Astrocyte (in vitro differentiated cells and primary cell): ENCODE measurements around the gene TGM5. TPM values are rescaled to one million over a fixed set of nuclear protein-coding genes. Genes with fewer than 3 reads are reported as not detected.

Source experiments
- DNase-seq: peaks from one replicate; pipeline ENCODE4 v3.0.0-alpha.2; 2010; ENCODE audit warnings: low read depth
- FAIRE-seq: peaks from 2 replicates; lab custom pipeline; 2011; peaks lifted over from hg19 to GRCh38; lab: Jason Lieb, UNC
- H2AFZ ChIP-seq: 2 replicates; pipeline ENCODE4 v1.6.0; 2012; ENCODE audit warnings: low read depth, low read length, inconsistent platforms
- H3K27ac ChIP-seq: 2 replicates; pipeline ENCODE4 v1.5.1; 2011; ENCODE audit warnings: low read depth, low read length, inconsistent platforms
- H3K27me3 ChIP-seq: 2 replicates; pipeline ENCODE4 v1.6.0; 2011; ENCODE audit warnings: low read length, inconsistent platforms; ENCODE audit not compliant: insufficient read depth
- H3K36me3 ChIP-seq: 2 replicates; pipeline ENCODE4 v1.5.1; 2011; ENCODE audit warnings: low read length, inconsistent platforms; ENCODE audit not compliant: insufficient read depth
- H3K4me1 ChIP-seq: 2 replicates; pipeline ENCODE4 v1.5.1; 2011; ENCODE audit warnings: low read length, inconsistent platforms; ENCODE audit not compliant: insufficient read depth
- H3K4me2 ChIP-seq: 2 replicates; pipeline ENCODE4 v1.6.0; 2012; ENCODE audit warnings: low read length, inconsistent platforms
- H3K4me3 ChIP-seq: 2 replicates; pipeline ENCODE4 v1.5.1; 2011; ENCODE audit warnings: low read depth, mild to moderate bottlenecking, low read length, inconsistent platforms; ENCODE audit not compliant: insufficient read depth
- H3K79me2 ChIP-seq: 2 replicates; pipeline ENCODE4 v1.6.0; 2012; ENCODE audit warnings: mild to moderate bottlenecking, low read length, inconsistent platforms; ENCODE audit not compliant: insufficient read depth
- H3K9ac ChIP-seq: 2 replicates; pipeline ENCODE4 v1.6.0; 2012; ENCODE audit warnings: mild to moderate bottlenecking, low read length, inconsistent platforms
- H3K9me3 ChIP-seq: 2 replicates; pipeline ENCODE4 v1.5.1; 2012; ENCODE audit warnings: low read depth, mild to moderate bottlenecking, low read length, inconsistent platforms; ENCODE audit not compliant: insufficient read depth
- H4K20me1 ChIP-seq: 2 replicates; pipeline ENCODE4 v1.6.0; 2012; ENCODE audit warnings: low read length, inconsistent platforms; ENCODE audit not compliant: insufficient read depth
- H3K27ac Mint-ChIP-seq: one replicate; pipeline ENCODE4 v1.8.0; 2021; ENCODE audit warnings: mild to moderate bottlenecking, mixed read lengths; ENCODE audit not compliant: unreplicated experiment
- H3K27me3 Mint-ChIP-seq: one replicate; pipeline ENCODE4 v1.8.0; 2021; ENCODE audit warnings: low read depth, mixed read lengths; ENCODE audit not compliant: unreplicated experiment
- H3K36me3 Mint-ChIP-seq: one replicate; pipeline ENCODE4 v1.8.0; 2021; ENCODE audit warnings: low read depth, mixed read lengths; ENCODE audit not compliant: unreplicated experiment
- H3K4me1 Mint-ChIP-seq: one replicate; pipeline ENCODE4 v1.8.0; 2021; ENCODE audit warnings: low read depth, mixed read lengths; ENCODE audit not compliant: unreplicated experiment
- H3K4me3 Mint-ChIP-seq: one replicate; pipeline ENCODE4 v1.8.0; 2021; ENCODE audit warnings: mild to moderate bottlenecking, moderate library complexity, mixed read lengths; ENCODE audit not compliant: unreplicated experiment
- H3K9me3 Mint-ChIP-seq: one replicate; pipeline ENCODE4 v1.8.0; 2021; ENCODE audit warnings: mild to moderate bottlenecking, mixed read lengths; ENCODE audit not compliant: unreplicated experiment
- EZH2 ChIP-seq: IDR thresholded peaks from 2 replicates; pipeline ENCODE4 v1.6.1; 2012; ENCODE audit warnings: mild to moderate bottlenecking, low read length, inconsistent platforms; ENCODE audit not compliant: insufficient read depth
- total RNA-seq: library from RNA; stranded (reverse); gene quantifications from 2 replicates; pipeline ENCODE4 v1.2.1, GENCODE V29; 2021
- TF ChIP-seq, protein P1 (sequence below): IDR thresholded peaks from 2 replicates; pipeline ENCODE4 v1.5.1; 2011; ENCODE audit warnings: low read depth, mild to moderate bottlenecking, inconsistent platforms, low read length, moderate library complexity; ENCODE audit not compliant: insufficient read depth

TGM5 gene
- total RNA-seq, 1 donor from 2014 or later: 0.16 TPM

GRCh38 chr15:43281926-43282602 lies 15.3 kb upstream of the TGM5 start:
- no peaks in the 10 kb centered on the region for H4K20me1 ChIP-seq
- no peaks in the 10 kb centered on the region for H3K4me1 ChIP-seq
- Mint-ChIP-seq H3K9me3 (no peaks in the 10 kb centered on the region), H3K27ac (no peak overlapping the region), H3K27me3 (peaks cover 34% of the 10 kb centered on the region), H3K4me1 (no peaks in the 10 kb centered on the region), H3K4me3 (no peak overlapping the region), H3K36me3 (no peaks in the 10 kb centered on the region)
- no peak overlapping the region for H3K4me3 ChIP-seq
- no peak overlapping the region for H3K9ac ChIP-seq
- no peak overlapping the region for H3K27ac ChIP-seq
- no peaks in the 10 kb centered on the region for H3K79me2 ChIP-seq
- H3K36me3 ChIP-seq: no peaks in the 10 kb centered on the region
- FAIRE-seq (no peak), DNase-seq (no peak)
- H3K9me3 ChIP-seq: no peaks in the 10 kb centered on the region
- H2AFZ ChIP-seq: no peak overlapping the region
- H3K27me3 ChIP-seq: peaks cover 25% of the 10 kb centered on the region
- H3K4me2 ChIP-seq: no peak overlapping the region
- TF ChIP-seq, protein P1, sequence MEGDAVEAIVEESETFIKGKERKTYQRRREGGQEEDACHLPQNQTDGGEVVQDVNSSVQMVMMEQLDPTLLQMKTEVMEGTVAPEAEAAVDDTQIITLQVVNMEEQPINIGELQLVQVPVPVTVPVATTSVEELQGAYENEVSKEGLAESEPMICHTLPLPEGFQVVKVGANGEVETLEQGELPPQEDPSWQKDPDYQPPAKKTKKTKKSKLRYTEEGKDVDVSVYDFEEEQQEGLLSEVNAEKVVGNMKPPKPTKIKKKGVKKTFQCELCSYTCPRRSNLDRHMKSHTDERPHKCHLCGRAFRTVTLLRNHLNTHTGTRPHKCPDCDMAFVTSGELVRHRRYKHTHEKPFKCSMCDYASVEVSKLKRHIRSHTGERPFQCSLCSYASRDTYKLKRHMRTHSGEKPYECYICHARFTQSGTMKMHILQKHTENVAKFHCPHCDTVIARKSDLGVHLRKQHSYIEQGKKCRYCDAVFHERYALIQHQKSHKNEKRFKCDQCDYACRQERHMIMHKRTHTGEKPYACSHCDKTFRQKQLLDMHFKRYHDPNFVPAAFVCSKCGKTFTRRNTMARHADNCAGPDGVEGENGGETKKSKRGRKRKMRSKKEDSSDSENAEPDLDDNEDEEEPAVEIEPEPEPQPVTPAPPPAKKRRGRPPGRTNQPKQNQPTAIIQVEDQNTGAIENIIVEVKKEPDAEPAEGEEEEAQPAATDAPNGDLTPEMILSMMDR: no peak
- no peak for TF ChIP-seq EZH2

DNA sequence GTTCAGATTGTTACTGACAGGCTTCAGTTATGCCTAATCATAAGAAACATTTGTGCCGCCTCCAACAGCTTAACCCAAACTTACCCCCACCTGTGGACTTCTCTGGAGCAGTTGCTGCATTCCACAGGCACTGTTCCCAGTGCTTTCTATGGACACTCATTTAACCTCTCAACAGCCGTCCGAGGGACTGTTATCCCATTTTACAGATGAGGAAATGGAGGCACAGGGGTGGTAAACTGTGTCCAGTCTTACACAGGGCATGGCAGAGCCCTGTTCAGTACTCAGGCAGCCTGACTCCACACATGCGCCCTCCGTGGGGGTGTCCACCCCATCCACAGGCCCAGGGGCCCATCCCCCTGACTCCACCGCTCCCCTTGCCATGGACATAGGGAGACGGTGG lies 14.3 kb upstream of the TGM5 start:
- Mint-ChIP-seq H3K9me3 (no peaks in the 10 kb centered on the region), H3K36me3 (no peaks in the 10 kb centered on the region), H3K4me3 (no peak overlapping the region), H3K27ac (no peak overlapping the region), H3K27me3 (peaks cover 32% of the 10 kb centered on the region), H3K4me1 (no peaks in the 10 kb centered on the region)
- Histone ChIP-seq H3K9ac (no peak overlapping the region), H3K4me3 (no peak overlapping the region), H3K36me3 (no peaks in the 10 kb centered on the region), H4K20me1 (no peaks in the 10 kb centered on the region), H3K27me3 (peaks cover 25% of the 10 kb centered on the region), H3K9me3 (no peaks in the 10 kb centered on the region), H3K79me2 (no peaks in the 10 kb centered on the region), H3K4me1 (no peaks in the 10 kb centered on the region), H2AFZ (no peak overlapping the region), H3K27ac (no peak overlapping the region), H3K4me2 (no peak overlapping the region)
- no peak for TF ChIP-seq EZH2
- TF ChIP-seq, protein P1: no peak
- FAIRE-seq: no peak
- no peak for DNase-seq

DNA sequence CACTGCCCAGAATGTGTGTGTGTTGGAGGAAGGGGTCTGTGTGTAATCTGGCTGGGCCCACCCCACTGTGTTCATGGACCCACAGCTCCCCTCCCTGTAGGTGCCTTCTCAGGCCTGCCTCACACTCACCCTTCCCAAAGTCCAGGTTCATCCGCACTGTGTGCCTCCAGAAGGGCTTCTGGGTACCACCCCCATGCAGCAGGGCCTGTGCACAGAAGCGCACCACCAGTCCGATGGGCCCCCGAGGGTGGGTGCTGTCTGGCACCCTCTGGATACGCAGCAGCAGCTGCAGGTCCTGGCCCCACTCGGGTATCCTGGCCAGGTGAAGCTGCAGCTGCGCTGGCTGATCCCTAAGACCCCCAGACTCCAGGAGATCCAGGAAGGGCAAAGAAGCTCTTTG lies 12.8 kb upstream of the TGM5 start:
- Histone ChIP-seq H3K79me2 (no peaks in the 10 kb centered on the region), H4K20me1 (no peaks in the 10 kb centered on the region), H2AFZ (no peak overlapping the region), H3K9ac (no peak overlapping the region), H3K36me3 (no peaks in the 10 kb centered on the region), H3K4me1 (no peaks in the 10 kb centered on the region), H3K4me3 (no peak overlapping the region), H3K4me2 (no peak overlapping the region), H3K27me3 (peaks cover 28% of the 10 kb centered on the region), H3K9me3 (no peaks in the 10 kb centered on the region), H3K27ac (no peak overlapping the region)
- TF ChIP-seq EZH2: no peak
- TF ChIP-seq, protein P1: no peak
- FAIRE-seq: no peak
- no peak for DNase-seq
- Mint-ChIP-seq H3K4me1 (no peaks in the 10 kb centered on the region), H3K27ac (no peak overlapping the region), H3K36me3 (no peaks in the 10 kb centered on the region), H3K4me3 (no peak overlapping the region), H3K27me3 (peaks cover 34% of the 10 kb centered on the region), H3K9me3 (no peaks in the 10 kb centered on the region)
